ENCODE data around the gene ADAM12. TPM values are rescaled to one million over a fixed set of nuclear protein-coding genes. Genes with fewer than 3 reads are reported as not detected.

The ADAM12 gene
- total RNA-seq, 1 experiment from 2014 or later: not detected

DNA sequence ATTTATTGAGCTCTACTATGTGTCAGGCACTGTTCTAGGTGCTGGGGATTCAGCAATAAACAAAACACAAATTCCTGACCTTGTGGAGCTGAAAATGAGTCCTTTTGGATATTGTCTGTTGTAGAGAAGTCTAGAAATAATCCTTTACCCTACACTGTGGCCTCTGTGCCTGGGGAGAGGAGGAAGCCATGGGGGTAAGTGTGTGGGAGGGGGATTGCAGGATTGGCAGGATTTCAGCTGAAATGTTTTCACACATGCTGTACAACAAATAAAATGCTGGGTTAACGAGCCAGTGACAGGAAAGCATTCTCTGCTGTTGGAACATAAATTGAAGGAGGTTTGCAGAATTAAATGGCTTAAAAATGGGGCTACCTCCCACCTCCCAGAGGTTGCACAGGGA lies 302.5 kb downstream of the ADAM12 start:
- no peak for DNase-seq (ENCODE audit: low spot score)
- in situ Hi-C loops (cut with HindIII; ENCODE audit: low sequenced_read_pairs): no loop called here

DNA sequence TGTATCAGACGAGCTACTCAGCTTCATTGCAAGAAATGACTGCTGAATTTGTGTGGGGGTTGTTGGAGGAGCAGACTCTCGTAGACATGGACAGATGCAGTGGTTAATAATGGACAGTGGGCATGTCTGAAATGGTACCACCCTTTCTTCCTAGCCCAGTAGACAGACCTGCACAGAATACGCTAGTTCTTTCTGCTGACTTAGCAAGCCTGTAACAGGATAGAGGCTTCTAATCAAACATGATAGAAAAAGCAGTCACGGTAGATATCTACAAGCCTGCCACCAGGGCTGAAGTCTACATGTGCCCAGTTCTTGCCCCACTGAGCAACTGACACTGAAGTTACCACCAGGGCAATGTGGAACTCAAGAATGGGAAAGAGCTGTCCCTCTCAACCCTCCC lies 303.9 kb downstream of the ADAM12 start:
- in situ Hi-C loops (cut with HindIII; ENCODE audit: low sequenced_read_pairs): no loop called here
- no peak for DNase-seq (ENCODE audit: low spot score)

DNA sequence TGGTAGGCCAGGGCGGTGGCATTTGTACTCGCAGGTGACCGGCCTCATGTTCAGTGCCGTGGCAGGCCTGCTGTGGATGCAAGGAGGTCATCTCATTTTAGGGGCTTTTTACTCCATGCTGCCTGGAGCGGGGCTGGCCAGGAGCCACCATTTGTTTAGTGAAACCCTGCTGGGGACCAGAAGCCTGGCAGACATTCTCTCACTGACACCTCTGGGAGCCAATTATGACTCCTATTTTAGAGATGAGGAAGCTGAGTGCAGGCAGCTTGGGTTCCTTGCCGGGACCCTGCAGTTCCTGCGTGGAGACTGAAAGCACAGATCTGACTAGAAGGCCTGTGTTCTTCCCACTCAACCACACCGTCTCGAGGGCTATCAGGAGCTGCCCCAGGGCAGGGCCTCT lies 305.3 kb downstream of the ADAM12 start:
- in situ Hi-C loops (cut with HindIII; ENCODE audit: low sequenced_read_pairs): no loop called here
- DNase-seq (ENCODE audit: low spot score): no peak

DNA sequence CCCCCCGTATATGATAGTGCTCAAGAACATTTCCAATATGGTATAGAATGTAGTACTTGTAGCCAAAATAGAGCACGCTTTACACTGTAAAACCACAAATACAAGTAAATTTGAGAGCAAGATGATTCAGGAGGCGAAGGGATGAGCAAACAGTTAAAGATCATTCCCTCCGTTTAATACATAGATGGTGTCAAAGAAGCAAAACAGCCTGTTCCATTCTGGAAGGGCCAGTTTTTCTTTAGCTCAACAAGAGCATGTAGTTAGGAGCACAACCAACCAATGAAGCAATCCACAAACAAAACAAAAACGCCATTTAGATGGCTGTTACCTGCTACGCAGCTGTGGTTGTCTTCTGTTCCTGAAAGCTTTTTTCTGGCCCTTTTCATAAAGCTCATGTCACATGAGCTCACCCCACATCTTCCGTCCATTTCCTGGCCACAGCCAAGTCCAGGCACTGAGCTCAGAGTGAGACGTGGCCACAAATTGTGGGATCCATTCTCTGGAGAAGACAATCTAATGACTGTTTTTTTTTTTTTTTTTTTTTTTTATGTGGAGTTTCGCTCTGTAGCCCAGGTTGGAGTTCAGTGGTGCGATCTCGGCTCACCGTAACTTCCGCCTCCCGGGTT lies 306.3 kb downstream of the ADAM12 start:
- no peak for DNase-seq (ENCODE audit: low spot score)
- in situ Hi-C loops (cut with HindIII; ENCODE audit: low sequenced_read_pairs): no loop called here

DNA sequence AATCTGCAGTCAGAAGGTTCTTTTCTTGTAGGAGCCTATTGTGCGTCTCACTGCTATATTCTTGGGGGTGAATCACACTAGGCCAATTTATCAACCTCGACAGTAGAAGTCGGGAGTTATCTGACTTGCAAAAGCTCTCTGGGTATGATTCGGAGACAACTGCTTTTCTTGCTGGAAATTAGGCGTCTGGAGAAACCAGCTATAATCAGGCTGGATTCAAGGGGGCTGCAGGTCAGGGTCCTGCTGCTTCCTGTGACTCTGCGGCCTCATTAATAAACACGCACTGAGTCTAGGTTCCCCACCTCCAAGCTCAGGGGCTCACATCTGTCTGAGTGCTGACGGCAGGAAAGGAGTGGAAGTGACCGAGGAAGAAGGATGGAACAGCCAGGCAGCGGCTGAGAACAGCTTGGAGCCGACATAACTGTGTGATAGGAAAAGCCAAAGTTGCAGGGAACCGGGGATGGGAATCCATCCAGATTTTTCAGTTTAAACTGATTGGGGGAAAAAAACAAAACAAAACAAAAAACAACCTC lies 307.3 kb downstream of the ADAM12 start:
- in situ Hi-C loops (cut with HindIII; ENCODE audit: low sequenced_read_pairs): no loop called here
- DNase-seq (ENCODE audit: low spot score): no peak

DNA sequence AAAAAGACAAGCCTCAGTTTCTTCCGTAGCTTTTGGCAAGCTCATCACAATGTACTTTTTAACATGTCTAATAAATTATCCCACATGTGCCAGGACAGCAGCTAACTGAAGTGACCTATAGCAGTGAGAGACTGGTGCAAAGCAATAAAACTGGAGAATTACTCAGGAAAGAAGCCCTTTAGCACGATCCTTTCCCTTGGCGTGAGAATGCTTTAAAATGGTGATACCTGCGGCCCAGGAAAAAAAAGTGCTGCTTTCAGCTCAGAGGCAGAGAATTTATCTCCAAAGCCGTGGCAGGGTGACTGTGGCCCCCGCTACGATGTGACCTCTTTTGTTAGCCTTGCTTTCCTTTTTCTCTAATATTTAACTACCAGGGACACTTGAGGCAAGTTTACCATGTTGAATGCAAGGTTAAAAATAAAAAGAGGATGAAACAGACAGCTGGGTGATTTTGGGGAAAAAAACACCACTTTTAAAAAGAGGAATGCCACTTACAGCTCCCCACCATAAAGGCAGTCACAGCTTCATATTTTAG lies 307.9 kb downstream of the ADAM12 start:
- DNase-seq (ENCODE audit: low spot score): no peak
- in situ Hi-C loops (cut with HindIII; ENCODE audit: low sequenced_read_pairs): no loop called here

DNA sequence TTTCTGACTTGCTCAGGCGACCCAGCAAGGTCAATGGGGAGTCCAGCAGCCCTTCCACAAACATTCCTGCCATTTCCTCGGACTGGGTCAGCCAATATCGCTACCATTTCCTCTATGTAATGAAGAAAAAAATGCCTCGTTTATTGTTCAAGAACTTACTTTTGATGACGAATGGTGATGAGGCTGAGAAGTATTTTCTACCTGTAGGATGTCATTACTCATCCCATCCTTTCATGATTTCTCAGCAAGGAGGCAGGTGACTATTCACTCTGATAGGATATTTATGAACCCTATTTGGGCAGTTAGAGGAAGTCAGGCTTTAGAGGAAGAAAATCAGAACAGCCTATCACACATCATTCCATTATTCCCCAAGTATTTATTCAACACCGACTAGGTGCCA lies 313.3 kb downstream of the ADAM12 start:
- no peak for DNase-seq (ENCODE audit: low spot score)
- in situ Hi-C loops (cut with HindIII; ENCODE audit: low sequenced_read_pairs): no loop called here

DNA sequence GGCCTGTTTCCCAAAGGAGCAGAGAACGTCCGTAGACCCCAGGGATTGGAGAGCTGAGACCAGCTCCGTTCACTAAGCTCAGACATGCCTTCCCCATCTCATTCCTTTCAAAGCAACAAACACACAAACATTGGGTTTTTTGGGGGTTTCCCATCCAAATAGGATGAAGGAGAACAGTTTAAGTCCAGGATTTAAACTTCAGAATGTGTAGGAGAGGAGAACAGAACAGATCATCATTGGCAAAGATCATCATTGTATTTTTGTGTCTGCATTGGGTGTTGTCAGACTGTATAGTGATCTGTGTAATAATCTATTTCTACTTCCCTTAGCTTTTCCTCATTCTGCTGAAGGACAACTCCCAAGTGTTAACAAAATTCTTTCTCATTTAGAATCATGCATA lies 314.0 kb downstream of the ADAM12 start:
- in situ Hi-C loops (cut with HindIII; ENCODE audit: low sequenced_read_pairs): no loop called here
- DNase-seq (ENCODE audit: low spot score): no peak

DNA sequence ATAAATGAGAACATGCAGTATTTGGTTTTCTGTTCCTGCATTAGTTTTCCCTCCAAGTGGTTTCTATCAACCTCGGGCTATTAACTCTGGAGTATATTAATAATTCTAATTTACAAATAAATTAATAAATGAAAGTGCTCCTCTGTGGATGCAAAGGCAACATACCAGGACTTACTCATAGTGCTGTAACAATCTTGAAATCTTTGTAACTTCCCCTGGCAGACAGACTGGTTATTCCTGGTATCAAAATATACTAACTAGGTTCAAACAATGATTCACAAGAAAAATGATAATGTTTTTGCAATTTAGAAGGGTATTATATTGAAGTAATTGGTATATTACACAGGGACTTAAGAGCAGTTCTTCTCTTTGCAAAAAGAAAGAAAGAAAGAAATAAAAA lies 314.7 kb downstream of the ADAM12 start:
- no peak for DNase-seq (ENCODE audit: low spot score)
- in situ Hi-C loops (cut with HindIII; ENCODE audit: low sequenced_read_pairs): no loop called here

DNA sequence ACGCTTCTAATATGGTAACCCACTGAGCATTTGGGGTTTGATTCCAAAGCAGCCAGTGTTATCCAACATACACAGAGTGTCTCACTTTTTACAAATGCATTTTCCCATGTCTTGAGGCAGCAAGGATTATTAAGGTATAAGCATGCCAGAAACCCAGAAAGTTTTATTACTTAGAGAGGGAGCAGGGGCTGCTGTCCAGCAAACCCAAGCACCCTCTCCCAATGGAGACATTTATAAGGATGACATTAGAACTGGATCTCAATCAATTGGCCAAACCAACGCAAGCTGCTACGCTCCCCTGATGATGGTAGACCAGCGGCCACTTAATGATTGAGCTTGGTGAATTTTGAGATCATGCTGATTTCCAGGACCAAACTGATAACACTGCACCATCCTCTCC lies 315.7 kb downstream of the ADAM12 start:
- no peak for DNase-seq (ENCODE audit: low spot score)
- in situ Hi-C loops (cut with HindIII; ENCODE audit: low sequenced_read_pairs): no loop called here

DNA sequence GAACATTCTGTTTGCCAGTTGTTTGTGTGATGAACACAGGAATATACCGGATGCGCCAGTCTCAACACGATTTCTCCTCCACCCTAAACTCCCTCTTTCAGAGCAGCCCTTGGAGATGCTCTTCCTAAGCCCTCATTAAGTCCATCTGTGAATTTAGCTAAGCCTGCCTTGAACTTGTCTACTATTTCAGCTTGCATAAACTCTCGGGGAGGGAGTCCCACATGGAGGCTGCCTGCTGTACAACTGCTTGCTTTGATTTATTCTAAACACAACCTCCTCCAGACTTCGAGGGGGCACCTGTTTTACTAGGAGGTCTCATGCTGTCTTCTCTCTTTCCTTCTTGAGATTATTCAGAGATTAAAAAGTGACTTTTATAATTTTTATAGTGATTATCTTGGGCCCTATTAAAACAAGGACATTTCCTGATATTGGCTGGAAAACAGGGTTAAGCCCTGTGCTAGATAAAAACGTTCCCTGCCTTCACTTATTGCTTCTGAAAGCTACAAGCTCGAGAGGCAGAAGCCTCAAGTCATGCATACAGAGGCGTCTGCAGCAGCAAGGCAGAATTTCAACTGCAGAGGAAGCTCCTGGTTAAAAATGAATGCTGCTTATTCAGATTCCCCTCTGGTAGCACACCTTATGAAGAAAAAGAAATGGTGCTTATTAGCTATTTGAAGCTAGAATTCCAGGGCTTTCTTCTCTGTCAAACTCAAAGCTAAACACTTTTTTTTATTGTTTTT lies 317.6 kb downstream of the ADAM12 start:
- in situ Hi-C loops (cut with HindIII; ENCODE audit: low sequenced_read_pairs): no loop called here
- no peak for DNase-seq (ENCODE audit: low spot score)

DNA sequence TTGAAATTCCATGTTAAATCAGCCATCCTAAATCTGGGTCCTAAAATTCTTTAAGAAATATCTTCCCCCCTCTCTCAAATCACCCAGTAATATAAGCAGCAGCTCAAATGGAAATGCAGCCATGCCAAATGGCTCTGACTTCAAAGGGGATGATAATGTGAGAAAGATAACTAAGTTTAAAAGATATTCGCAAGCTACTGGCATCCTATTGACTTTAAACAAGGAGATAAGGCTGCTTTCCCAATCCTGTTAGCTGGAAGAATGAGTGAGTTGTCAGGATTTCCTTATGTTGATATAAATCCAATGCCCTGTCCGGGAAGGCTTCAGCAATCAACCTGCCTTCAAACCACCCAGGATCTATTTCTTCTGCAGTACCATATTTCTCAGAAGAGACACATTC lies 320.0 kb downstream of the ADAM12 start:
- in situ Hi-C loops (cut with HindIII; ENCODE audit: low sequenced_read_pairs): no loop called here
- no peak for DNase-seq (ENCODE audit: low spot score)

DNA sequence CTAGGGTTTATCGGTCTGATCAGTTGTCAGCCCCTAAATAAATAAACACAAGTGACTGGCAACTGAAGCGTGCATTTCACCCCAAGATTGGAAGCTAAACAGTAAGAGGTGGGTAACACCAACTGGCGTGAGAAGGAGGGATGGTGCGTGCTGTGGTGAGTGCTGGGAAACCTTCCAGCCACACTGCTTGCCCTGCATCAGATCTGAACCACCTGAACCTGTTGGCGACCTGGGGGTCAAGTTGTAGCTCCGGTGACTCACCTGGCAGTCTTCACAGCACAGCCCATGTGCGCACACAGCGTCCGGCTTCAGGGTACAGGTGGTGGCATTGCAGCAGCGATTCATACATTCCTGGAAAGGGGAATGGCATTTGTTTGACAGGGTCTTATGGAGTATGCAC lies 321.8 kb downstream of the ADAM12 start:
- in situ Hi-C loops (cut with HindIII; ENCODE audit: low sequenced_read_pairs): no loop called here
- DNase-seq (ENCODE audit: low spot score): no peak

DNA sequence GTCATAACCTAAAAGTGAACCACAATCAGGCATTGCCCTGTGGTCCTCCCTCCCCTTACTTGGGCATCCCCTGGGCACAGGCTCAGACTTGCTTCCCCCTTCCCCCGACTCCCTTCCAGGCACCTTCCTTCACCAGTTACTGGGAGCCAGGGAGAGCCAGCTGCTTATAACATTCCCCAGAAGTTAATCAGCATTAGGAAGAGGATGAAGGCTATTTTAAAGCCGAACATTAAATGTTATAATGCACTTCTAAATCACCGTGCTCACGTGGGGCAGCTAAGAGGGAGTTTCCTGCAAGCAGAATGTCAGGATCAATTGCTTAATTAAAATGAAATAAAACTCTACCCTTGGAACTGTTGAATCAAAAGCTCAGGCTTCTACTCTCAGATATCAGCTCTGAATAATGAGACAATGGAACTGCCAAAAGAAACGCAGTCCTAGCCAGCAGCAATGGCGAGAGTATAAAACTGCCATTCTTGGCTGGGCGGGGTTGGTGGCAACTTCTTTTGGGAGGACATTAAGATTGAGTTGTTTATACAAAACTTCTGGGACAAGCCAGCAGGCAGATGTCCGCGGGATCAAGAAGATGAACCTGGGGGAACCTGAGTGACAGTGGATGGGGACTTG lies 322.4 kb downstream of the ADAM12 start:
- in situ Hi-C loops (cut with HindIII; ENCODE audit: low sequenced_read_pairs): no loop called here

DNA sequence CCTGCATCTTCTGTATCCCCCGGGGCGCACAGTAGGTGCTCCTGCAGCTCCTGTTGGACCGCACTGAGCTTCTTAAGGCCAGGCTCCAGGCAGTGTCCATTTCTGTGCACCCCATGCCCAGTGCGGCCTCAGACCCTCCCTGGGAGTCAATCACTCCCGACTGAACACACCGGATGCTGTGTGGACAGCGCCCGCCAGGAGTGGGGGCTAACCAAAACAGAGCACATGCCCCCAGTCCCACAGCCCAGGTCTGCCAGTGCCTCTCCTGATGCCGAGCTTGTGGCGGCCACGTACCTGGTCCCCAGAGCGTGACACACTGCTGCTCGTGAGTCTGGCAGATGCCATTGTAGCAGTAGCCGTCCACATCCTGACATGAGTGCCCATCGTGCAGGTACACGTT lies 323.8 kb downstream of the ADAM12 start:
- in situ Hi-C loops (cut with HindIII; ENCODE audit: low sequenced_read_pairs): no loop called here
- no peak for DNase-seq (ENCODE audit: low spot score)

More for the DNA sequence above, 322.4 kb downstream of the ADAM12 start:
- DNase-seq (ENCODE audit: low spot score): no peak

DNA sequence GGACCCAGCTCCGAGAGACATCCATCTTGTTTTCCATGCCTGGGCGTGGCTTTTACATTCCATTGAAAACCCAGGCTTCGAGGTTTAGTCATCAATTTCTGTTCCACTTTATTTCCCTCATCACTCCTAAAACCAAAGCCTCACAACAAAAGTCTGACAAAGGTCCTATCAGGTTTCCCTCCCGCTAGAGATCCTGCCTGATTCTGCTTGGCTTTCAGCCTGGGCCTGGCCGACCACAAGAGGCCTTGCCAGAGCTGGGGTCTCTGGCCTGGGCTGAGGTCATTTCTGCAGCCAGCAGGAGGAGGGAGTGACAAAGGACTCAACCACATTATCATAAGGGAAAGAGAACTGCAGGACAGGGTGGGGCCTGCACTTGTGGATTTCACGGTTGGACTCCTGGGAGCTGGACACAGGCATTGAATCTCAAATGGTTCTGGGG lies 324.9 kb downstream of the ADAM12 start:
- no peak for DNase-seq (ENCODE audit: low spot score)
- in situ Hi-C loops (cut with HindIII; ENCODE audit: low sequenced_read_pairs): no loop called here

DNA sequence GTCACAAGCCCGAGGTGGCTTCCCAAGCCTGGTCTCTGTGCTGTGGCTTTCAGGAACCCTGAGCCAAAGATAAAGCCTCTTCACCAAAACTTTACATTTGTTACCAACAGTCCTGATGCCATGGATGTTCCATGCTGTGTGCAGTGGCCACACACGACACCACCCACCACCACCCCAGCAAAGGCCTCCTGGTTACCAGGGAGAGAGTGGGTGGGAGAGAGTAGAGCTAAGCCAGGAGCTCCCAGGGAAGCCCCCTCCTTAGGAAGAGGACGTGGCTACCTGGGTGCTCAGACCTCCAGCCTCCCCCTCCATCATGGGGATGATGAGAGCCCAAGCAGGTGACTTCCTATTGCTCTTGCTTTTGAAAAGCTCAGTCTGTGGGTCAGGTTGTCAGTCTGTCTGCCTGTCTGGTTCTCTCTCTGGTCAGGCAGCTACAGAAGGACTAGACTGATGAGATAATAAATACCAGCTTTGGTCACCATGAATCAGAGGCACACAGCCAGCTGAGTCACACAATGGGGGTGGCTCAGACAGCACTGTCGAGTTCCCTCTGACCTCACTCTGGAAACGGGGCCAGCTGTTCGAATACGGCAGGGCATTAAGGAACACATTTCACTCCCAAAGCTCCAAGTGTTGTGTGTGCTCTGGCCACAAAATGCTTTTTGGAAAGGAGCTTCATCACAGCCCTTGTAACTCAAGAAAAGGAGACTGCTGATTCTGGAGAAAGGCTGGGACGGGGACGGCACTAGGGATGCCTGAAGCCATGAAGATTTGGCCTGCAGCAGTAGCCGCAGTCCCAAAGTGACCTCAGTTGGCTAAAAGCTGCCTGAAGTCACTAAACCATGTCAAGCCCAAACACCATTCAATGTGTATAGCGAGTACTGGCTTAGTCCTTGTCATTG lies 325.9 kb downstream of the ADAM12 start:
- DNase-seq (ENCODE audit: low spot score): no peak

DNA sequence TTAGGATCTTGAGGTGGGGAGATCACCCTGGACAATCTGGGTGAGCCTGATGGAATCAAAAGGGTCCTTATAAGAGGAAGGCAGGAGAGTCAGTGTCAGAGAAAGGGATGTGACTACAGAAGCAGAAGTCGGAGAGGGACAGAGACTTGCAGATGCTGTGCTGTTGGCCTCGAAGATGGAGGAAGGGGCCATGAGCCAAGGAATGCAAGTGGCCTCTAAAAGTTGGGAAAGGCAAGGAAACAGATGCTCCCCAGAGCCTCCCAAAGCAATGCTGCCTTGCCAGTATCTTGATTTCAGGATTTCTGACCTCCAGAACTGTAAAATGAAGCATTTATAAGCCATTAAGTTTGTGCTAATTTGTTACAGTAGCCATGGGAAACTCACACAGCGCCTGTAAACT lies 326.8 kb downstream of the ADAM12 start:
- DNase-seq (ENCODE audit: low spot score): no peak
- in situ Hi-C loops (cut with HindIII; ENCODE audit: low sequenced_read_pairs): no loop called here

More for the DNA sequence above, 325.9 kb downstream of the ADAM12 start:
- in situ Hi-C loops (cut with HindIII; ENCODE audit: low sequenced_read_pairs): no loop called here

DNA sequence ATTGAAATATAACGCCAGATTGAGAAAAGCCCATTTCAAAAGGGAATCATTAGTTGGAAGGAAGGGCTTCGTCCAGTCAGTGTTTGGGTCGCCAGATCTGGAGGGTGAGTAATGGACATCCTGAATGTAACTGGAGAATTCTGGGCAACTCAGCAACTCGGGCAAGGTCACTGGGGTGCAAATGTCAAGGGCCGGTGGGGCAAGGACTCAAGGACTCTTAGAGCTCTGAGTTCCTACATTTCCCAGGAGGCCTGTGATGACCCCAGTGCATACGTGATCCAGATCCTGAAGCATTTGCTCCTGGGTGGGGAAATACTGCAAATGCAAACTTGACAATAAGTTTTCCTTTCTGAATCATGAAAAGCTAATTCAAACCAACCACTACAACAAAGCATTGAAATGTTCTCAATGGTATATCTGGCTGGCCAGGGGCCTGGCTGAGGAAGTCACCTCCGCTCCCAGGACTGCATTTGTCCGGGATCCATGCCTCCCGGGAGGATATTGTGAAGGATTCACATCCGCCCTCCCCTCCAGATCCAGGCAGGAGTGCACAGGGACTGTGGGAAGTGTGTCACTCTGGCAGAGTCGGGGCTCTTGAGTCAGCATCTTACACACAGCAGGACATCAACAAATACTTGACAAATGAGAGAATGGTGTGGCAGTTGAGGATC lies 327.9 kb downstream of the ADAM12 start:
- in situ Hi-C loops (cut with HindIII; ENCODE audit: low sequenced_read_pairs): no loop called here
- DNase-seq (ENCODE audit: low spot score): no peak
